GM13977 (cell line): ENCODE measurements around the gene CACNG4.

ENCODE experiments used
- DNase-seq: peaks from one replicate; pipeline ENCODE4 v3.0.0; 2012; ENCODE audit warnings: low spot score
- CTCF ChIP-seq: IDR thresholded peaks from 2 replicates; pipeline ENCODE4 v1.5.1; 2012; ENCODE audit warnings: mild to moderate bottlenecking, control low read depth; ENCODE audit not compliant: insufficient read depth; ENCODE audit errors: extremely low read depth, missing control alignments
- in situ Hi-C: fragments of 300-500 bp; cut with MboI; formaldehyde crosslinking; loops from one replicate; pipeline ENCODE4 v1.12.0; 2022; ENCODE audit warnings: low sequenced_read_pairs, low pct_unique_long_range_greater_than_20kb, mixed read lengths, inconsistent platforms; ENCODE audit not compliant: unreplicated experiment

CACNG4 gene

GRCh38 chr17:67055811-67056745, 91.6 kb downstream of the CACNG4 start:
- TF ChIP-seq CTCF, result no peak
- DNase-seq, result peak; percentile 25
- in situ Hi-C loops, result no loop called here

GRCh38 chr17:67056746-67057490, 92.4 kb downstream of the CACNG4 start:
- TF ChIP-seq CTCF, result no peak
- no peak for DNase-seq

GRCh38 chr17:67058036-67058435, 93.5 kb downstream of the CACNG4 start:
- TF ChIP-seq CTCF, result no peak
- DNase-seq, result no peak
- in situ Hi-C loops, result no loop called here

More at GRCh38 chr17:67056746-67057490, 92.4 kb downstream of the CACNG4 start:
- in situ Hi-C loops, result no loop called here

DNA sequence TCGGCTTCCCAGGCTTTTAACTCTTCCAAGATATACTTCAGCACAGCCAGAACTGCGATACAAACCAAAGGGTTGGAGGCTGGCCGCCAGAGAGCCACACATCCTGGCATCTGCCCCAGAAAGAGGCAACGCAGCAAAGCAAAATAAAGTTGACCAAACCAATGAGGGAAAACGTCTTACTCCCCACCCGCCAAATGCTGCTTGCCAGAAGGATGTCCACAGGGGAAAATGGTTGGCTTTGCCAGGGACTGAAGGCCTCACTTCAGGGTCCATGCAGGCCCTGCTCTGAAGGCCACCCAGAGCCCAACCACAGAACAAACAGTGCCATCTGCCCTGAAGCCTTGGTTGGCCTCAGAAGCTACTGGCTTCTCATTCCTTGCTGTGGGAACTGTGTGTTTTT, 94.9 kb downstream of the CACNG4 start:
- no peak for TF ChIP-seq CTCF
- DNase-seq, result no peak
- in situ Hi-C loops, result no loop called here

- in situ Hi-C loops, result no loop called here
- no peak for DNase-seq
- TF ChIP-seq CTCF, result no peak
These were observed 98.6 kb downstream of the CACNG4 start for GRCh38 chr17:67063141-67063540.

GRCh38 chr17:67066717-67067116, 102.2 kb downstream of the CACNG4 start:
- TF ChIP-seq CTCF, result no peak
- no peak for DNase-seq
- in situ Hi-C loops, result no loop called here
